IPS-20b (cell line): ENCODE measurements around the gene USP11.

Experiments
- H3K27ac ChIP-seq: one replicate; pipeline ENCODE4 v1.5.1; 2013; ENCODE audit warnings: low read length
- H3K27me3 ChIP-seq: 2 replicates; pipeline ENCODE4 v1.6.1; 2013; ENCODE audit warnings: mild to moderate bottlenecking, low read length, inconsistent platforms; ENCODE audit not compliant: insufficient read depth
- H3K36me3 ChIP-seq: 2 replicates; pipeline ENCODE4 v1.6.1; 2013; ENCODE audit warnings: low read depth, mild to moderate bottlenecking, inconsistent platforms, low read length, moderate library complexity; ENCODE audit not compliant: insufficient read depth
- H3K4me1 ChIP-seq: 2 replicates; pipeline ENCODE4 v1.6.1; 2013; ENCODE audit warnings: mild to moderate bottlenecking, control low read depth, inconsistent platforms, low read length, moderate library complexity; ENCODE audit not compliant: insufficient read depth
- H3K4me3 ChIP-seq: 2 replicates; pipeline ENCODE4 v1.5.1; 2013; ENCODE audit warnings: mild to moderate bottlenecking, low read length, inconsistent platforms
- H3K9ac ChIP-seq: 2 replicates; pipeline ENCODE4 v1.6.1; 2013; ENCODE audit warnings: low read depth, mild to moderate bottlenecking, inconsistent platforms, low read length, moderate library complexity
- H3K9me3 ChIP-seq: 2 replicates; pipeline ENCODE4 v1.6.1; 2013; ENCODE audit warnings: mild to moderate bottlenecking, low read depth, low read length, inconsistent platforms; ENCODE audit not compliant: insufficient read depth

USP11 gene

DNA sequence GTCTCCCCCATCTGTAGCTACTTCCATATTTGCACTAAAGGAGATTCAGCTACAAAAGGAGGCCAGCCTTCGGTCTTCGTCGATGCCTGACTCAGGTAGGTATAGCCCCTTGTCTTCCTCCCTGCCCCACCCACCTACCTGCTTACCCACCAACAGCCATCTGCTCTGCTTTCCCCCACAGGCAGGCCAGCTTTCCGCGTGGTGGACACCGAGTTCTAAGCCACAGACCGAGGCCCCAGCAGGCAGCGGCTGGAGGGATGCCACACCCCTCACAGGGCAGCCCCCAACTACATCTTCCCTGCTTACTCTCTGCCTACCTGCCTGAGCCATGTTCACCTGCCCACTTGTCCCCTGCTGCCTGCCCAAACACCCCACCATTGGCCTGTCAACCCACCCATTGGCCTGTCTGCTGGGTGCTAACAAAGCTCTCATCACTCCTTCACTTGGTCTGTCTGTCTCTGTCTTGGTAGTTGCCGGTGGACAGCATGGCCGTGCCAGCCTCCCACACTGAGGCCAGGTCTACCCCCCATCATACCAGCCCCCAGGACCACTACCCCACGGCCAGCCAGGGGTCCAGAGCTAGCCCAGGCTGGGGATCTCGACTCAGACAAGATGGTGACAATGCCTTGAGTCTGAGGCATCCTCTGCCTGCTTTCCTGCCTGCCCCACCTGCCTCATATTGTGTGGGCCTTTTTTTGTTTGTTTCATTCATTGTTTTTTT, 4.1 kb upstream of the USP11 start:
- Histone ChIP-seq H3K4me1 (no peaks in the 10 kb centered on the region), H3K27me3 (no peaks in the 10 kb centered on the region), H3K9me3 (no peaks in the 10 kb centered on the region), H3K9ac (no peak overlapping the region), H3K36me3 (peaks cover 49% of the 10 kb centered on the region), H3K27ac (no peak overlapping the region), H3K4me3 (no peak overlapping the region)

DNA sequence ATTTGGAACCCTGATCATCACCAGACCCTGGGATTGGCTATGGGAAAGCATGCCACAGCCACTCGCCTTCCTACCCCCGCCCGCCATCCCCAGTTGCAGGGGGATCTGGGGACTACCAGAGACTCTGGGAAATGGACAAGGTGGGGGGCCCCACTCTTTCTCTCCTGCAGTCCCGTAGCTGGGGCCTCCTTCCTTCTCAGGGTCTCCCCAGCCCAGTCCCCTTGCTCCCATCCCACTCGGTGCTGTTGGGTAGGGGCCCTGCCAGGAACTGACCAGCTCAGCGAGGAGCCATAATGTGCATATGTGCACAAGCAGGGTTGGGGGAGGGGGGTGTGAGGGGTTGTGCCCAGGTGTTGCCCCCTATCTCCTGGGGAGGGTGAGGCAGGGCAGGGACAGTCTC, 3.4 kb upstream of the USP11 start:
- Histone ChIP-seq H3K27me3 (no peaks in the 10 kb centered on the region), H3K36me3 (peaks cover 42% of the 10 kb centered on the region), H3K27ac (no peak overlapping the region), H3K4me3 (no peak overlapping the region), H3K9me3 (no peaks in the 10 kb centered on the region), H3K4me1 (no peaks in the 10 kb centered on the region), H3K9ac (no peak overlapping the region)

DNA sequence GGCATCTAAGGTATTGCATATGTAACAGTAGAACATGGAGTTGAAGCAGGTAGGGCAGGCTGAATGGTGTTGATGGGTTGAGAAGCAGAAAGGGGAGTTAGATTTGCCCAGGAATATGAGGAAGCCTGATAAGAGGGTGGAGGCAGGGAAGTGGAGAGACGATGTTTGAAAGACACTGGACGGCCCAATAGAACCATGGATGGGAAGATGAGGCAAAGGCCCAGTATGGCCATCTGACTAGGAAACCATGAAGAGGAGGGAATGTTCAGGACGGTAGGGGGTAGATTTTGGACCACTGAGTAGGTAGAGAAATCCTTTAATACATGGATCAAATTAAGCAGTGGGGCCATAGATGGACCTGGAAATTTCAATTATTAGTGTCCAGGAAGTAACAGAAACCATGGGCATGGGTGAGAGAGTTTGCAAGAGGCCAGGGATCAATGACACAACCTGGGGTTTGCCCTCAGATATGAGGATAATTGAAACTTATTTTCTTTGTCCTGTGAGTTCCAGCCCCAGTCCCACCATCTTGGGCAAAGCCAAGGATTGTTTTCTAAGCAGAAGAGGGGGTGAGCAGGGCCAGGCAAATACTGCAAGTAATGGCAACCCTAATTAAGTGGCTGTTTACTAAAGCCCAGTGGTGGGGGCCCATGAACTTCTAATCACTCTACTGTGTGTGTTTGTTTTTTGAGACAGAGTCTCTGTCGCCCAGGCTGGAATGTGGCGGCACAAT, 2.5 kb upstream of the USP11 start:
- Histone ChIP-seq H3K9ac (no peak overlapping the region), H3K4me3 (no peak overlapping the region), H3K4me1 (no peaks in the 10 kb centered on the region), H3K27me3 (no peaks in the 10 kb centered on the region), H3K36me3 (peaks cover 33% of the 10 kb centered on the region), H3K27ac (no peak overlapping the region), H3K9me3 (no peaks in the 10 kb centered on the region)

DNA sequence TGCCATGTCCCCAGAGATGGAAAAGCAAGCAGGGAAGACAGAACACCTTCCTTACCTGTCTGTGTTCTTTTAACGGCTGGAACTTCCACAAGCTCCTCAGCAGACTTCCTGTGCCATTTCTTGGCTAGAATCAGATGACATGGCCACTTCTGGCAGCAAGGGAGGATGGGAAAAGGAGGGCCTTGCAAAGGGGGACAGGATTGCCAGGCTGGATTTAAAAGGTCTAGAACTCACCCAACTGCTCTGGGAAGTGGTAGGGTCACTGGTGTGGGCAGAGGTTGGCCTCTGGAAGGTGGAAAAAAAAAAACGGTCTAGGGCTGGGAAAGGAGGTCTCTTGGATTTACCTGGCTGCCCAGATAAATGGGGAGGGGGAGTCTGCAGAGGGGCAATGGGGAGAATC, 1.6 kb upstream of the USP11 start:
- Histone ChIP-seq H3K9me3 (no peaks in the 10 kb centered on the region), H3K9ac (no peak overlapping the region), H3K27me3 (no peaks in the 10 kb centered on the region), H3K36me3 (peaks cover 24% of the 10 kb centered on the region), H3K27ac (no peak overlapping the region), H3K4me3 (no peak overlapping the region), H3K4me1 (no peaks in the 10 kb centered on the region)

DNA sequence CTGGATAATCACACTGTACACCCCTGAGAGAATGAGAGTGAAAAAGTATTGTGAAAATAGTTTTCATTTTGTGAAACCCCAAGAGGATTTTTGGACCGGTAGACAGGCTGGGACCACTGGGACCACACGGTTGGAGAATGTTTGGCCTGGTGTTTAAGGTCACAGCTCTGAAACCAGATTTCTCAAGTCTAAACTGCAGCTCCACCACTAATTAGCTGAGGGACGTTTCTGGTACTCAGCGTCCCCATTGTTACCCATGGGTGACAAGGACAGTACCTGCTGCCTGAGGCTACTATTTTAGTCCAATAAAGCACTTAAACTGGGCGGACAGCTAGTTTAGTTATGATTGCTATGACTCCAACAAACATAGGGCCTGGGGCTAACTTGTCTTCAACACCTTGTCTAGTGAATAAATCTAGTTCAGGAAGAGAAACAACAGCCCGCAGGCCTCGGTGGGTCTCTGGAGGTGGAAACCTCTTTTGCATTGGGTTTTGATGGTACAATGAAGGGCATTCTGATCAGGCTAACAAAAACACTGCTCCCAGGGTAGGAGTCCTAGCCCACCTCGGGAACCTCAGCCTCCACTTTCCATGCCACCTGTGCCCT, 509 bp upstream of the USP11 start:
- no peaks in the 10 kb centered on the region for H3K27me3 ChIP-seq
- no peaks in the 10 kb centered on the region for H3K9me3 ChIP-seq
- no peaks in the 10 kb centered on the region for H3K4me1 ChIP-seq
- H3K9ac ChIP-seq = peak overlapping the region; percentile 97
- peaks cover 13% of the 10 kb centered on the region for H3K36me3 ChIP-seq
- peak overlapping the region; percentile 83 for H3K4me3 ChIP-seq
- peak overlapping the region; percentile 90 for H3K27ac ChIP-seq

DNA sequence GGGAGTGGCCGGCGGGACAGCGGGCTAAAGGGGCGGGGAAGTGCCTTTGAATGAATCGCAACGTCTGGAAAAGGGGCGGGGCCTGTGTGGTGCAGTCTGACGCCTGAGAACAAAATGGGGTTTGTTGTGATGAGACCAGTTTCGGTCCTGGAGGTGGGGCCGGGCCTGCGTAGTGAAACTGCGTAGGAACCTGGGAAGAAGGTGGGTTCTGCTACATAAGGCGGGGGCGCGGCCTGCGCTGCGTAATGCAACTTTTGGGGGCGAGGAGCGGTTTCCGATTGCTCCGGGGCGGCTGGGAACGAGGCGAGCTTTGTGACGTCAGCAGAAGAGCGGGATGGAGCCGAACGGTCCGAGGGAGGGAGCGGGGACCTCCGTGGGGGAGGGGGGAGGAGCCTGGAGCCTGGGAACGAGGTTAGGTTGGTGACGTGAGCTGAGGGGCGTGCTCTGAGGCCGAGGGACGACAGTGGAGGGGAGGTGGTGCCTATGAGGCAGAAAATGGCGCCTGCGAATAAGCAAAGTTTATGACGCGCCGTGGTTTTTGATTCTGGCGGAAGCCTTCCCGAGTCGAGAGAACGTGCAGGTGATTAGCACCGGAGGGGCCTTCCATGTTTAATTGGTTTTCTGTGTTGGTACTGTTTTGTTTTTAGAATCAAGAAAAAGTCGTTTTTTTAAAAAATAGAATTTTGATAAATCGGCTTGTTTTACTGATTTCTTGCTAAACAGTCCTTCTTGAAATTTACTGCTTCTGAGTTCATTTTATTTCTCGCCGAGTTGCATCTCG, 714 bp downstream of the USP11 start:
- H3K4me1 ChIP-seq = no peaks in the 10 kb centered on the region
- no peaks in the 10 kb centered on the region for H3K9me3 ChIP-seq
- H3K36me3 ChIP-seq = peaks cover 4% of the 10 kb centered on the region; the same call in 1 of the 2 replicates
- no peaks in the 10 kb centered on the region for H3K27me3 ChIP-seq
- H3K4me3 ChIP-seq = peak overlapping the region; percentile 83
- peak overlapping the region; percentile 97 for H3K9ac ChIP-seq
- H3K27ac ChIP-seq = peak overlapping the region; percentile 48

DNA sequence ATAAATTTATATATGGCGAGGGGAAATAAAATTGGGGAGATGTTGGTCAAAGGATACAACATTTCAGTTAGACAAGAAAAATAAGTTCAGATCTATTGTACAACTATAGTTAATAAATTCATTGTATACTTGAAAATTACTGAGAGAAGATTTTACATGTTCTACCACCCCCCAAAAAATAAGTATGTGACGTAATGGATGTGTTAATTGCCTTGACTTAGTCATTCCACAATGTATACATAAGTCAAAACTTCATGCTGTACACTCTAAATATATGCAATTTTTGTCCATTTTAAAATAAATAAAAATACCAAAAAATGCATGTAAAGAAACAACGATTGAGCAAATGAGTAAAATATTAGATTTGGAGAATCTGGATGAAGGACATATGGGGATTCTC, 1.8 kb downstream of the USP11 start:
- H3K4me3 ChIP-seq = peak overlapping the region; percentile 83
- H3K9ac ChIP-seq = peak overlapping the region; percentile 97; the same call in 1 of the 2 replicates

DNA sequence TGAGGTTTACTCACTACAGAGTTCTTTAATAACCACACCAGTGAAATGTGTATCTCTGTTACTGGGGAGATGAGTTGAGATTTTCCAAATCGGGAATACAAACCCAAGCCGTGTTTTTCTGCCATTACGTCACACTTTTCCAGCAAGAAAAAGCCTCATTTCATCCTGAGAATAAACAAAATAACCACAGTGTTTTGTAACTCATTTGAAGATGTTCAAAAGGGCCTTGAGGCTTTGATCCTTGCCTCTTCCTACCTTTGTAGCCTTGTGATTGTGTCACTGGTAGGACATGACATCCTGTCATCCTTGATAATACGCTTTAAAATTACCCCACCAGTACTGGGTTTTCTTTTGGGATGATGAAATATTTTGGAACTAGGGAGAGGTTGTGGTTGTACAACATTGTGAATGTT, 2.9 kb downstream of the USP11 start:
- Histone ChIP-seq H3K4me1 (no peaks in the 10 kb centered on the region), H3K4me3 (no peak overlapping the region), H3K27ac (no peak overlapping the region), H3K9me3 (no peaks in the 10 kb centered on the region), H3K9ac (no peak overlapping the region), H3K36me3 (peaks cover 17% of the 10 kb centered on the region; the same call in 1 of the 2 replicates), H3K27me3 (no peaks in the 10 kb centered on the region)

More for the DNA sequence above, 1.8 kb downstream of the USP11 start:
- Histone ChIP-seq H3K27ac (no peak overlapping the region), H3K36me3 (peaks cover 6% of the 10 kb centered on the region; the same call in 1 of the 2 replicates), H3K4me1 (no peaks in the 10 kb centered on the region), H3K9me3 (no peaks in the 10 kb centered on the region), H3K27me3 (no peaks in the 10 kb centered on the region)

DNA sequence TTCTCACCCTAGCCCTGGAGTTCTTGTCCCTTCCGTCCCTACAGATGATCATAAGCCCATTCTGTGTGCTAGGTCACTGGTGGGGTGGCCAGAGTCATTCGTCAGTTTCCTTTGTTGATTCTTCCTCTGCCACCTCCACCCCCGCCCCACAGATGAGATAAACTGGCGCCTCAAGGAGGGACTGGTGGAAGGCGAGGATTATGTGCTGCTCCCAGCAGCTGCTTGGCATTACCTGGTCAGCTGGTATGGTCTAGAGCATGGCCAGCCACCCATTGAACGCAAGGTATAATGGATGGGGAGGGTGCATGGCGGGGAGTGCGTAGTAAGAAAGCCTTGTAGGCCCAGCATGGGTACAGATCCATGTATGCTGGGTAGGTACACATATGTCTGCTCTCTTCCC, 6.4 kb downstream of the USP11 start:
- Histone ChIP-seq H3K4me3 (no peak overlapping the region), H3K27ac (no peak overlapping the region), H3K36me3 (peaks cover 49% of the 10 kb centered on the region), H3K9ac (no peak overlapping the region), H3K4me1 (no peaks in the 10 kb centered on the region), H3K27me3 (no peaks in the 10 kb centered on the region), H3K9me3 (no peaks in the 10 kb centered on the region)

DNA sequence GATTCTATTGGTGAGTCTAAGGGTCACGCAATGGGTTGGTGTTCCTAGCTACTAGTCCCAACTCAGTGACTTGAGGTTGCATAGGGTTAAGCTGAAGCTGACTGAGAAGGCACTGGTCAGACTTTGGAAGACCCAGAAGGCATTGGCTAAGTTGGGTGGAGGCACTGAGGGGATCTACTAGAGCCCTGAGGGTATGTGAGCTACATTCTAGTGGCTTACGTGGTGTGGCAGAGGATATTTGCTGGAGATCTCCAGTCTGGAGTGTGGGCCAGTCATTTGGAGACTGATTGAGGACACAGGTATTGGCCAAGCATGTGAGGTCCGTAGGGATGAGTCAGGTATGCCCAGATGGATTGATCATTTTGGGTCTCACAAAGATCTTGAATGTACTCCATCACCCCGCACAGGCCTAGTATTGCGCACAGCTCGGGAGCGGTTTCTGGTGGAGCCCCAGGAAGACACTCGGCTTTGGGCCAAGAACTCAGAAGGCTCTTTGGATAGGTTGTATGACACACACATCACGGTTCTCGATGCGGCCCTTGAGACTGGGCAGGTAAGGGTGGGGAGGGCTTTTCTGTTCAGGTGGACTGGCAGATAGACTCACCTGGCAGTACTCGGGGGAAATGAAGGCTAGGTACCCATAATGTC, 7.2 kb downstream of the USP11 start:
- H3K36me3 ChIP-seq = peaks cover 57% of the 10 kb centered on the region
- no peaks in the 10 kb centered on the region for H3K9me3 ChIP-seq
- H3K9ac ChIP-seq = no peak overlapping the region
- no peaks in the 10 kb centered on the region for H3K4me1 ChIP-seq
- no peak overlapping the region for H3K27ac ChIP-seq
- no peak overlapping the region for H3K4me3 ChIP-seq
- no peaks in the 10 kb centered on the region for H3K27me3 ChIP-seq

DNA sequence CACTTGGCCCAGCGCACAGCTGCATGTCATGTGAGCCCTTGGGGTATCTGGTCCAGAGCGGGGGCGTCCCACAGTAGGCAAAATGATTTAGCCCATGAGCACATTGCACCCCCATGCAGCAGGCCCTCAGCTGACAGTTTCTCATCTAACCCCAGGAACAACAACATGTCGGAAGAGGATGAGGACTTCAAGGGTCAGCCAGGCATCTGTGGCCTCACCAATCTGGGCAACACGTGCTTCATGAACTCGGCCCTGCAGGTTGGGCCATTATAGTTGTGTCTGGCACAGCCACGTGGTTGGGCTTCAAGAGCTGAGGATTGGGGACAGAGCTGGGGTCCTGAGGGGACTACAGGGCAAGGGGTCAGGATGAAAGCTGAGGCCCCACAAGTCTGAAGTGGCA, 7.8 kb downstream of the USP11 start:
- Histone ChIP-seq H3K4me1 (no peaks in the 10 kb centered on the region), H3K27ac (no peak overlapping the region), H3K36me3 (peaks cover 61% of the 10 kb centered on the region), H3K9ac (no peak overlapping the region), H3K9me3 (no peaks in the 10 kb centered on the region), H3K4me3 (no peak overlapping the region), H3K27me3 (no peaks in the 10 kb centered on the region)
